SK-N-SH (cell line): Measurements from ENCODE around the gene STOX1. TPM values are rescaled to one million over a fixed set of nuclear protein-coding genes. Genes with fewer than 3 reads are reported as not detected.
"Not testable (repeated sequence)": the region's sequence is repeated elsewhere in the genome, so short reads cannot be mapped to it uniquely, and the experiment has no call there.

Source experiments
- CTCF ChIA-PET: fragments of 300-600, 350-600 bp; formaldehyde crosslinking; extraction: SDS; loops from one replicate; lab custom pipeline; 2021; lab: Yijun Ruan, JAX
- POLR2A ChIA-PET: fragments of 350-600 bp; sonication (Branson Sonifier 250); formaldehyde crosslinking; extraction: SDS; loops from one replicate; lab custom pipeline; 2020; ENCODE audit warnings: antibody characterized with exemption, inconsistent platforms; lab: Yijun Ruan, JAX
- DNase-seq: peaks from one replicate; pipeline ENCODE4 v3.0.0; 2012
- H2AFZ ChIP-seq: fragments of 200-600 bp; sonication (generic); 2 replicates; pipeline ENCODE4 v1.8.1; 2016; ENCODE audit warnings: antibody characterized with exemption, mild to moderate bottlenecking, low read depth
- H3F3A ChIP-seq: fragments of 200-600 bp; sonication (generic); replicated peaks from 2 replicates; pipeline ENCODE3; 2016; ENCODE audit warnings: antibody characterized with exemption, mild to moderate bottlenecking; ENCODE audit not compliant: insufficient read depth
- H3K27ac ChIP-seq, 2 experiments: fragments of 200-500 bp in 1 of 2; fragments of 200-600 bp in 1 of 2; sonication (Bioruptor generic) in 1 of 2; sonication (generic), shearing (Covaris generic) in 1 of 2; 2 replicates each; pipeline versions ENCODE4 v1.5.1 to v1.6.1; 2014 to 2016; ENCODE audit warnings: low read depth in 2 of 2, inconsistent platforms in 1 of 2, low read length in 1 of 2, mild to moderate bottlenecking in 1 of 2, mixed read lengths in 1 of 2
- H3K27me3 ChIP-seq: fragments of 200-600 bp; sonication (generic), shearing (Covaris generic); 2 replicates; pipeline ENCODE4 v1.6.1; 2016; ENCODE audit warnings: mixed run types; ENCODE audit not compliant: insufficient read depth
- H3K36me3 ChIP-seq, 2 experiments: fragments of 200-500 bp in 1 of 2; fragments of 200-600 bp in 1 of 2; sonication (Bioruptor generic) in 1 of 2; sonication (generic) in 1 of 2; replicated peaks in 1 of 2; 2 replicates each; pipeline versions ENCODE3 to v1.5.1; 2014 to 2016; ENCODE audit warnings: low read length in 1 of 2, mild to moderate bottlenecking in 1 of 2; ENCODE audit not compliant: insufficient read depth in 2 of 2, control insufficient read depth in 1 of 2
- H3K4me1 ChIP-seq, 2 experiments: fragments of 200-500 bp in 1 of 2; fragments of 200-600 bp in 1 of 2; sonication (Bioruptor generic) in 1 of 2; sonication (generic), shearing (Covaris generic) in 1 of 2; 2 replicates each; pipeline versions ENCODE4 v1.5.1 to v1.6.1; 2014 to 2016; ENCODE audit warnings: low read depth in 1 of 2, low read length in 1 of 2, mixed run types in 1 of 2; ENCODE audit not compliant: insufficient read depth in 2 of 2, control insufficient read depth in 1 of 2
- H3K4me2 ChIP-seq: fragments of 200-600 bp; sonication (generic), shearing (Covaris generic); 2 replicates; pipeline ENCODE4 v1.6.1; 2017; ENCODE audit warnings: mixed run types
- H3K4me3 ChIP-seq, 2 experiments: fragments of 200-500 bp in 1 of 2; fragments of 200-600 bp in 1 of 2; sonication (Bioruptor generic) in 1 of 2; sonication (generic), shearing (Covaris generic) in 1 of 2; 2 replicates each; pipeline versions ENCODE4 v1.5.1 to v1.8.1; 2014 to 2016; ENCODE audit warnings: low read depth in 2 of 2, inconsistent platforms in 1 of 2, low read length in 1 of 2, mild to moderate bottlenecking in 1 of 2, mixed read lengths in 1 of 2, moderate library complexity in 1 of 2
- H3K79me2 ChIP-seq: fragments of 200-600 bp; sonication (generic); 2 replicates; pipeline ENCODE4 v1.8.1; 2017; ENCODE audit warnings: mild to moderate bottlenecking; ENCODE audit not compliant: insufficient read depth
- H3K9ac ChIP-seq: fragments of 200-600 bp; sonication (generic); 2 replicates; pipeline ENCODE4 v1.6.1; 2017; ENCODE audit warnings: mixed run types
- H3K9me2 ChIP-seq: fragments of 200-600 bp; sonication (generic); 2 replicates; pipeline ENCODE4 v1.6.1; 2017; ENCODE audit warnings: mixed run types
- H3K9me3 ChIP-seq: fragments of 200-600 bp; sonication (generic); 2 replicates; pipeline ENCODE4 v1.6.1; 2017; ENCODE audit warnings: mixed run types, mild to moderate bottlenecking, moderate library complexity
- H4K20me1 ChIP-seq: fragments of 200-600 bp; sonication (generic); 2 replicates; pipeline ENCODE4 v1.6.1; 2017; ENCODE audit warnings: mild to moderate bottlenecking, mixed run types; ENCODE audit not compliant: insufficient read depth
- EP300 ChIP-seq, 2 experiments: IDR thresholded peaks; 2 replicates each; pipeline versions ENCODE4 v1.4.0 to v1.6.1; 2012; ENCODE audit warnings: borderline replicate concordance in 1 of 2, low read depth in 1 of 2, low read length in 1 of 2
- FOSL2 ChIP-seq: IDR thresholded peaks from 2 replicates; pipeline ENCODE4 v1.4.0; 2012; ENCODE audit warnings: low read depth, mild to moderate bottlenecking, moderate library complexity, borderline replicate concordance
- FOXJ3 ChIP-seq: sonication (generic); formaldehyde crosslinking; IDR thresholded peaks from 2 replicates; pipeline ENCODE4 v1.5.1; 2020; ENCODE audit warnings: mild to moderate bottlenecking, missing genetic modification reagents
- GABPA ChIP-seq: IDR thresholded peaks from 2 replicates; pipeline ENCODE4 v1.4.0; 2012; ENCODE audit warnings: low read depth, mild to moderate bottlenecking
- GATA2 ChIP-seq: sonication (generic); formaldehyde crosslinking; IDR thresholded peaks from 2 replicates; pipeline ENCODE4 v1.5.0; 2020; ENCODE audit warnings: mild to moderate bottlenecking, missing genetic modification reagents
- JUND ChIP-seq: IDR thresholded peaks from 2 replicates; pipeline ENCODE4 v1.4.0; 2012
- MEF2A ChIP-seq: IDR thresholded peaks from 2 replicates; pipeline ENCODE4 v1.4.0; 2012; ENCODE audit warnings: low read depth, borderline replicate concordance
- RCOR1 ChIP-seq: fragments of 150-350 bp; IDR thresholded peaks from 2 replicates; pipeline ENCODE4 v1.6.1; 2017; ENCODE audit warnings: antibody characterized with exemption, low read length
- RFX5 ChIP-seq: IDR thresholded peaks from 2 replicates; pipeline ENCODE4 v1.6.1; 2012; ENCODE audit warnings: mild to moderate bottlenecking, improper control_type of control experiment, low read length
- TCF12 ChIP-seq: IDR thresholded peaks from 2 replicates; pipeline ENCODE4 v1.4.0; 2012
- USF2 ChIP-seq: fragments of 150-350 bp; IDR thresholded peaks from 2 replicates; pipeline ENCODE4 v1.6.1; 2017; ENCODE audit warnings: antibody characterized with exemption, low read length, low read depth, borderline replicate concordance
- ZBTB33 ChIP-seq: IDR thresholded peaks from 2 replicates; pipeline ENCODE4 v1.4.0; 2012; ENCODE audit warnings: low read depth, borderline replicate concordance
- WGBS: methylation state at CpG from one replicate; pipeline ENCODE4 v1.1.6; 2017; ENCODE audit warnings: low lambda C conversion rate; 5-methylcytosine and 5-hydroxymethylcytosine counted together
- polyA plus RNA-seq, 3 experiments: library from polyadenylated mRNA; depleted of rRNA; stranded (reverse); fragments of >200 nt; gene quantifications; 2 replicates each; pipeline ENCODE4 v1.2.3, GENCODE V29; 2012

The STOX1 gene
- polyA plus RNA-seq, 1 of the 3 experiments (the other 2 are of a cell fraction) = 0.13 TPM

- CTCF ChIA-PET = interaction anchor here (0.8 to 2.2 kb wide), 5 partner anchors 13 to 72 kb away, joined by 3 to 14 read pairs (median 4); partner anchors contain the start of gene DDX50
These were observed 245 bp downstream of the STOX1 start for GRCh38 chr10:68827592-68827959.

GRCh38 chr10:68828083-68828601, 811 bp downstream of the STOX1 start:
- not testable (repeated sequence) for H3K27ac ChIP-seq, H3K9ac ChIP-seq, H3K9me2 ChIP-seq, H2AFZ ChIP-seq, H3F3A ChIP-seq, H3K9me3 ChIP-seq, H3K36me3 ChIP-seq, H3K4me2 ChIP-seq, H3K79me2 ChIP-seq, H3K27me3 ChIP-seq, H4K20me1 ChIP-seq, H3K4me1 ChIP-seq
- DNase-seq = peak; percentile 68
- POLR2A ChIA-PET = interaction anchor here (0.6 kb wide), 1 partner anchor 76 kb away, joined by 3 read pairs; no protein-coding TSS in a partner anchor
- 8% methylated on average over 11 of the region's 59 CpGs for WGBS
- H3K4me3 ChIP-seq = peak overlapping the region in 1 of 2 experiments; percentile 39; a peak in 2 of 4 replicates
- CTCF ChIA-PET = interaction anchor here (1.4 to 2.2 kb wide), 3 partner anchors 14 to 72 kb away, joined by 3 to 14 read pairs (median 3); partner anchors contain the start of gene DDX50

More at GRCh38 chr10:68827592-68827959, 245 bp downstream of the STOX1 start:
- not testable (repeated sequence) for H3F3A ChIP-seq, H3K79me2 ChIP-seq, DNase-seq, H3K27me3 ChIP-seq, H3K4me1 ChIP-seq, H3K27ac ChIP-seq, H4K20me1 ChIP-seq, H2AFZ ChIP-seq, H3K9me2 ChIP-seq, H3K36me3 ChIP-seq, H3K9ac ChIP-seq, H3K4me2 ChIP-seq, H3K9me3 ChIP-seq
- H3K4me3 ChIP-seq = peak overlapping the region in 1 of 2 experiments; percentile 52; a peak in 2 of 4 replicates
- no CpG with 5 or more reads among the region's 58 CpGs for WGBS
- POLR2A ChIA-PET = interaction anchor here (0.6 to 1.0 kb wide), 3 partner anchors 9 to 421 kb away, joined by 3 read pairs; partner anchors contain the start of gene RUFY2

GRCh38 chr10:68828833-68829232, 1.5 kb downstream of the STOX1 start:
- Histone ChIP-seq H3K4me1 (no peaks in the 10 kb centered on the region; a peak in 1 of 4 replicates), H3K9ac (no peak overlapping the region), H2AFZ (no peak overlapping the region), H3K36me3 (no peaks in the 10 kb centered on the region), H3F3A (peaks cover 3% of the 10 kb centered on the region), H3K79me2 (no peaks in the 10 kb centered on the region), H3K9me2 (no peaks in the 10 kb centered on the region), H3K27me3 (peaks cover 9% of the 10 kb centered on the region; the same call in 1 of the 2 replicates), H3K4me2 (no peak overlapping the region), H3K4me3 (no peak overlapping the region), H3K27ac (no peak overlapping the region), H4K20me1 (no peaks in the 10 kb centered on the region), H3K9me3 (no peaks in the 10 kb centered on the region)
- 93% methylated on average over 10 of the region's 10 CpGs for WGBS
- ChIA-PET POLR2A (no interaction called here), CTCF (interaction anchor here (1.5 to 2.2 kb wide), 2 partner anchors 15 to 71 kb away, joined by 3 to 14 read pairs; partner anchors contain the start of gene DDX50)
- no peak for TF ChIP-seq USF2
- DNase-seq = no peak

GRCh38 chr10:68829521-68829920, 2.2 kb downstream of the STOX1 start:
- no peaks in the 10 kb centered on the region for H4K20me1 ChIP-seq
- H3K9ac ChIP-seq = no peak overlapping the region
- H3K4me2 ChIP-seq = no peak overlapping the region
- H3K27ac ChIP-seq = no peak overlapping the region
- peaks cover 3% of the 10 kb centered on the region for H3F3A ChIP-seq
- H3K4me3 ChIP-seq = no peak overlapping the region
- no peaks in the 10 kb centered on the region for H3K36me3 ChIP-seq
- peaks cover 9% of the 10 kb centered on the region; the same call in 1 of the 2 replicates for H3K27me3 ChIP-seq
- no peaks in the 10 kb centered on the region for H3K79me2 ChIP-seq
- ChIA-PET POLR2A (no interaction called here), CTCF (no interaction called here)
- no peak overlapping the region for H2AFZ ChIP-seq
- no peaks in the 10 kb centered on the region for H3K9me3 ChIP-seq
- no peak for DNase-seq
- WGBS = 79% methylated on average over 6 of the region's 6 CpGs
- H3K9me2 ChIP-seq = no peaks in the 10 kb centered on the region
- no peaks in the 10 kb centered on the region; a peak in 1 of 4 replicates for H3K4me1 ChIP-seq
- TF ChIP-seq MEF2A = no peak
- no peak for TF ChIP-seq ZBTB33
- no peak for TF ChIP-seq EP300 (IDR thresholded peaks at IDR 0.05; ENCODE audit: borderline replicate concordance in 1 of 2, low read depth in 1 of 2, low read length in 1 of 2)
- no peak for TF ChIP-seq JUND
- TF ChIP-seq TCF12 = no peak
- TF ChIP-seq GABPA = no peak
- TF ChIP-seq GATA2 (CRISPR knock-in tag) = no peak
- no peak for TF ChIP-seq RCOR1
- no peak for TF ChIP-seq FOSL2
- TF ChIP-seq FOXJ3 (CRISPR knock-in tag) = no peak
- TF ChIP-seq RFX5 = no peak
